ENCODE results near the gene HOOK2. TPM values are rescaled to one million over a fixed set of nuclear protein-coding genes. Genes with fewer than 3 reads are reported as not detected.
"Not testable (repeated sequence)": the region's sequence is repeated elsewhere in the genome, so short reads cannot be mapped to it uniquely, and the experiment has no call there.

Gene HOOK2
- total RNA-seq, 1 donor from 2014 or later: 14.8 TPM

GRCh38 chr19:12720296-12720695, 55.1 kb downstream of the HOOK2 start:
- no peak for DNase-seq

GRCh38 chr19:12715929-12716328, 59.4 kb downstream of the HOOK2 start:
- no peak for DNase-seq

- no peak for DNase-seq
Observed at GRCh38 chr19:12715102-12715501, 60.2 kb downstream of the HOOK2 start.

- DNase-seq: not testable (repeated sequence)
Observed at GRCh38 chr19:12713304-12713703, 62.0 kb downstream of the HOOK2 start.

Other genes starting within 250 kb of the HOOK2 start
- gene ZNF564, start 224.1 kb downstream of the HOOK2 start, total RNA-seq: 8.4 and 13.3 TPM in 2 replicates
- 10.2 and 13.1 TPM in 2 replicates for gene ZNF490, start 164.7 kb downstream of the HOOK2 start, total RNA-seq
- 17.9 and 21.3 TPM in 2 replicates for gene ZNF791, start 164.6 kb downstream of the HOOK2 start, total RNA-seq
- 59.7 and 66.4 TPM in 2 replicates for gene MAN2B1, start 108.8 kb downstream of the HOOK2 start, total RNA-seq
- gene WDR83, start 108.7 kb downstream of the HOOK2 start, total RNA-seq: 6.3 and 8.3 TPM in 2 replicates
- gene DHPS, start 93.7 kb downstream of the HOOK2 start, total RNA-seq: 52.9 and 53.0 TPM in 2 replicates
- gene GNG14, start 87.6 kb downstream of the HOOK2 start, total RNA-seq: not detected in 2 replicates
- 5.8 and 8.0 TPM in 2 replicates for gene FBXW9, start 78.9 kb downstream of the HOOK2 start, total RNA-seq
- gene TNPO2, start 51.6 kb downstream of the HOOK2 start, total RNA-seq: 25.7 and 31.4 TPM in 2 replicates
- gene TRIR, start 40.9 kb downstream of the HOOK2 start, total RNA-seq: 106 and 139 TPM in 2 replicates
- gene GET3, start 38.1 kb downstream of the HOOK2 start, total RNA-seq: 66.9 and 78.6 TPM in 2 replicates
- not detected in 2 replicates for gene BEST2, start 23.8 kb downstream of the HOOK2 start, total RNA-seq
- 61.1 and 151 TPM in 2 replicates for gene JUNB, start 15.9 kb upstream of the HOOK2 start, total RNA-seq
- gene PRDX2, start 26.2 kb upstream of the HOOK2 start, total RNA-seq: 214 and 278 TPM in 2 replicates
- 0.23 TPM in 1 of 2 replicates, not detected in the other for gene THSD8, start 26.5 kb upstream of the HOOK2 start, total RNA-seq
- gene RNASEH2A, start 31.0 kb upstream of the HOOK2 start, total RNA-seq: 19.6 and 45.6 TPM in 2 replicates
- gene RTBDN, start 59.0 kb upstream of the HOOK2 start, total RNA-seq: not detected in 2 replicates
- gene MAST1, start 63.0 kb upstream of the HOOK2 start, total RNA-seq: 0.17 and 0.51 TPM in 2 replicates
- gene DNASE2, start 105.9 kb upstream of the HOOK2 start, total RNA-seq: 23.3 and 31.3 TPM in 2 replicates
- gene KLF1, start 111.6 kb upstream of the HOOK2 start, total RNA-seq: 0.17 TPM in 1 of 2 replicates, not detected in the other
- gene GCDH, start 115.6 kb upstream of the HOOK2 start, total RNA-seq: 31.5 and 42.4 TPM in 2 replicates
- gene SYCE2, start 143.7 kb upstream of the HOOK2 start, total RNA-seq: 0.17 and 0.33 TPM in 2 replicates
- gene FARSA, start 158.2 kb upstream of the HOOK2 start, total RNA-seq: 47.5 and 83.9 TPM in 2 replicates
- gene CALR, start 163.1 kb upstream of the HOOK2 start, total RNA-seq: 1,244 and 1,415 TPM in 2 replicates
- gene RAD23A, start 170.3 kb upstream of the HOOK2 start, total RNA-seq: 52.9 and 98.1 TPM in 2 replicates
- gene GADD45GIP1, start 181.7 kb upstream of the HOOK2 start, total RNA-seq: 19.5 and 20.6 TPM in 2 replicates
- 0.09 and 0.17 TPM in 2 replicates for gene DAND5, start 194.0 kb upstream of the HOOK2 start, total RNA-seq
- 12.6 and 23.7 TPM in 2 replicates for gene NFIX, start 219.9 kb upstream of the HOOK2 start, total RNA-seq

Data from dermis blood vessel endothelial cell (primary cell).